GM19043 (cell line): ENCODE results near the gene RAD21L1.

ENCODE experiments used
- ATAC-seq: cut with Tn5 transposase; IDR thresholded peaks from one replicate; pipeline ENCODE4 v1.9.1; 2021; ENCODE audit warnings: low read depth; ENCODE audit not compliant: unreplicated experiment

Gene RAD21L1

DNA sequence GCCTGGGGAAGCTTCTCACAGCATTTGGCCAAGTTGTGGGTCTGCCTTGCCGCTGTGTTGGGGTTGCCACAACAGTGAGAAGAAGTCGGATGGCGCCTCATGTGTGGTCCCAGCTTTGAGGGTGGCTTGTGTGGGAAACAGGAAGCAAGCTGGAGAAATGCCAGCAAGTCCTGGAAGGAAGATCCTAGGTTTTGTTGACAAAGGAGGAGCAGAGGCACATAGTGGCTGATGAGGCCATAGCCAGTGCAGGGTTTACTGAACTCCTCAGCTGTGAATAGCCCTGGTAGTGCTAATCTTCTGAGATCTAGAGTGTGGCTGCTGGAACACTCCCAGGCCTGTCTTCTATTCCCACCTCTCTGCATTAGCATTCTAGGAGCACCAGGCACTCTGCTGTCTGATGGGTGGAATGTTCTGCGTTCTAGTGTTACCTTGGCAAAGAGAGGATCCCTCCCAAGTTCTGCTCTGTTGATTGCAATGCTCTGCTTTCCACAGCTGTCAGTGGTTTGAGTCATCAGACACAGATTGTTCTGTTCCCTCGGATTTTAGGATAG, 65.4 kb downstream of the RAD21L1 start:
- ATAC-seq: no peak

DNA sequence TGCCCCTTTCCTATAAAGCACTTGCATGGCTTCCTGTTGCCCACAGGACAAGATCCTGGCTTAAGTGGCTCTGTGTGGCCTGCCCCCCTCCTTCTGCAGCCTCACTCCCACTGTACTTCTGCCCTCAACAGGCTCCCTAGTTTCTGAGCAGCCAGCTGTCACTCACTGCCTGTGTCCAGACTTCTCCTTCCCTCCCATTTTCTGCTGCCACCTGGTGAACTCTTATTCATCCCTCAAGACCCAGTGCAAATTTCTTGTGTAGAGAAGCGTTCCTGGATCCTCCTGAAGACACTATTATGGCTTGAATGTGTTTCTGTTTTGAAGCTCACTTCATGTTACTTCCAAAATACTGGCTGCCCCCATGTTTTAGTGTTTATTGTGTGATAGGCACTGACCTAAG, 66.8 kb downstream of the RAD21L1 start:
- no peak for ATAC-seq

DNA sequence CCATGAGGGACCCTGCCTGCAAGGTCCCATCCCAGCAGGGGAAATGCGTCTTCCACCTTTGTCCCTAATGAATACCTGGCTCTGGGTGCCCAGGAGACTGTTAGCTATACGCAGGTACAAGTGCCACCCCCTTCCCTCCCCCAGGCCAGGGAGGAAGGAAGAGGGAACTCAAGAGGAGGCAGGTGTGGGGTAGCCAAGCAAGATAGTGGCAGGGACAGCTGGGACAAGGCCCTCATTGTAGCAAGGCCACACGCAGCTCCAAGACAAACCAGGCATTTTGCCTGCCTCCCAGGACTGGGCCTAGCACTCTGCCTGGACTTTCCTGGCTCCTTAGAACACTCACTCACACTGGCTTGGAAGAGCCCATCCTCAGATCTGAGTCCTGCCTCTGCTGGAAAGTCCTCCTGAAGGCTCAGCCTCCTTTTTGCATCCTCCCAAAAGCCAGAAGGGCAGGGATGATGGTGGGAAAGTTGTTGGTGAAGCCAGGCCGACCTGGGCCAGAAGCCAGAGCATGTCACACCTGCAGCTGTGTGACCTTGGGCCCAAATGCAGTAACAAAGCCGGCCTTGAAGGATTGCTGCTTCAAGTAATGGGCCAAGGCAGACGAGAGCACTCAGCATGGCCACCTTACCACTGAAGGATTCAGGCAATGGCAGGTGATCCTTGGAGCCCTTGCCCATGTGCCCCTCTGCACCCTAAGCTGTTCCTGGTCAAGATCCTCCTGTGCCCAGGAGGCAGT, 68.0 kb downstream of the RAD21L1 start:
- no peak for ATAC-seq

DNA sequence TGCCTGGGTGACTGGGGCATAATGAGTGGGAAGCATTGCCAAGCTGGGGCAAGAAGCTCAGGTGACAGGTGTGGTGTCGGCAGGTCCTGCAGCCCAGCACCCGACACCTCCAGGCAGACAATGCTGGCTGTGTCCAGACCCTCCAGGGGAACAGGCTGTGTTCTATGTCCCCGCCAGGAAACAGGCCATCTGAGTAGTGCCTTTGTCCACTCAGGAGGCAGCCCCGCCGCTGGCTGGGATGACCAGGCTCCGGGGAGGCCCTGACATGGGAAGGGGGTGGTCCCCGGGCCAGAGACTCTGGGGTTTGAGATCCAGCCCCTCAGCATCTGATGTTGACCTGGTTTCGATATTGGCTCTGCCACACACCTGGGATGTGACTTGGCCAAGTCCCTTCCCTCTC, 68.7 kb downstream of the RAD21L1 start:
- ATAC-seq: no peak

DNA sequence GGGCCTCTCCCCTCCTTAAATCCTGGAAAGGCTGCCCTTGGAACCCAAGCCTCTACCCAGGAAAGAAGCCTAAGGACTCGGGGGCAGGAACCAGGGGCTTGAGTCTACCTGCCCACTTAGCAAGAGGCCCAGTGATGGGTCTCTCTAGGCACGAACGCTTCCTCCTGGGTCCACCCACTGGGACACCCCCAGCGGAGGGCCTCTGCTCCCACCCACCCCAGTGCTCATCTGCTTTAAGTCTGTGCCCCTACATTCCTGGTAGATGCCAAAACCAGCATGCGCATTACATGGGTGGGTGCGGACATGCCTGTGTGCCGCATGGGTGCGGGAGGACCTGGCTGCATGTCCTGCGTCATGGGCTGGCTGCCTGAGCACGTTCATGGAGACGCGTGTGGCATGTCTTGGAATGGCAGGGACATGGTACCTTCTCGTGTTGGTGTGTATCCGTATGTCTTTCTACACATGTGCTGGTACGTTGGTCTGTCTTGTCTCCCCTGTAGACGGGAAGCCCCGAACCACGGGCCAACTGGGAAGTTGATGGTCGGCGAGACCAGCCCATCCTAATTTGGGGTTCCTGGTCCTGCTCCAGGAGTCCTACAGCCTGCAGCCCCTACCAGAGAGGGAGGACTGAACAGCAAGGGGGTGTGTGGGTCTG, 69.6 kb downstream of the RAD21L1 start:
- no peak for ATAC-seq

DNA sequence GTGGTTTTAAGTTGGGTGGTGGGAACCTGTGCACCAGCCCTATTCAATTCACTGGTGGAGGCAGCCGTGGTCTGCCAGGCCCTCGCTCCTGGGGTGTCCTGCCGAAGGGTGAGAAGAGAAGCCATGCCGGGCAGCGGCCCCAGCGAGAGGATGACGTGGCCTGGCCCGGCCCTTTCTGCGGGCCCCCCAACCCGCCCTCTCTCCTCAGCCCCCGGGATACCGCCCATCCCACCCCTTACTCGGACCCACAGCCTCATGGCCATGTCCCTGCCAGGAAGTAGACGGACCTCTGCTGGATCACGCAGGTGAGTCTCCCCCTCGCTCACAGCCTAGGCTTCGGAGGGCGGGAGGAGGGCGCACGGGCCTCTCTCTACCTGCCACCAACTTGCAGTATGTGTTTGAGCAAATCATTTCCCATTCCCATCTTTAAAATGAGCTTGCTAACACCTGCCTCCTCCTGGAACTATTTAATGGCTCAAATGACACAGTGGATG, 70.3 kb downstream of the RAD21L1 start:
- ATAC-seq: no peak

DNA sequence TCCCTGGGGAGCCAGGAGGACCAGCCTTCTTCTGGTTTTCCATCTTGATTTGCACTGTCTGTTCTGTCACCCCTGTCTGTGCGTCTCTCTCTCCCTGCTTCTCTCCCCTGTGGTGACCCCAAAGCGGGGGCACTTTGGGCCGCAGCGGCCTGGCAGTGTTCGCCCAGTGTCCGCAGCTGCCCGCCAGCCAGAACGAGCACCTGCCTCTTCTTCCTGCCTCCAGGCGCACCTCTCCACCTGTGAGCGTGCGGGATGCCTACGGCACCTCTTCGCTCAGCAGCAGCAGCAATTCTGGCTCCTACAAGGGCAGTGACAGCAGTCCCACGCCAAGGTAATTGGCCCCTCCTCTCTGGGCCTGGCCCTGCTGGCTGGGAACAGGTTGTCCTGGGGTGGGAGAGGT, 71.1 kb downstream of the RAD21L1 start:
- ATAC-seq: no peak

DNA sequence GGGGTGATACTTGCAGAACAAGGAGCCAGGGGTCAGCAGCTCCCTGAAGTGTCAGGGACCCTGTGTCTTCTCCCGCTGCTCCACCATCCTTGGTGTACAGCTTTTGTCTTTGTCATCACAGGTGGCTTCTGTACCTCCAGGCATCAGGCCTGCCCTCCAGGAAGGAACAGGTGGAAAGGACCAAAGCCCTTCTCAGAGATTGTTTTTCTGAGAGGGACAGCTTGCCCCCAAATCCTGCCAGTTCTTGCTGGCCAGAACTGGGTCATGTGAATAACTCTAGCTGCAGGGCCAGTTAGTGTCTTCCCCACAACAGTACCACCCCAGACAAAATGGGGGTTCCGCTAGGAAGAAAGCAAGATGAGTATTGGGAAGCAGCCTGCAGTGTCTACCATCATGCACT, 71.6 kb downstream of the RAD21L1 start:
- ATAC-seq: no peak

DNA sequence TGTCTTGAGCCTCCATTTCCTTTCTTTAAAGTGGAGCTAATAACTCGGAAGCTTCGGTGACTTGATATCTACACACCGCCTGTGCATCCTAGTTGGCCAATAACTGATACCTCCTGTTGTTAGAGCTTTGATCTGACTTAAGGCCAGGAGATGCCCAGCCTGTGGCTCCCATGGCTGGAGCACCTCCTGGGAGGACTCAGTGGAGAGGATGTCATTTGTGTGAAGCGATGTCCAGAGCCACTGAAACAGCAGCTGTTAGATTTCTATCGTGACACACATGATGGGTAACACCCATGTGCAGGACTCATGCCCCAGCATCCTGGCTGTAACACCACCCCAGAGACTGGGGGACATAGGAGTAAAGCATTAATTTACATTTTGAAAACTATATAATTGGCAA, 72.3 kb downstream of the RAD21L1 start:
- ATAC-seq: no peak

DNA sequence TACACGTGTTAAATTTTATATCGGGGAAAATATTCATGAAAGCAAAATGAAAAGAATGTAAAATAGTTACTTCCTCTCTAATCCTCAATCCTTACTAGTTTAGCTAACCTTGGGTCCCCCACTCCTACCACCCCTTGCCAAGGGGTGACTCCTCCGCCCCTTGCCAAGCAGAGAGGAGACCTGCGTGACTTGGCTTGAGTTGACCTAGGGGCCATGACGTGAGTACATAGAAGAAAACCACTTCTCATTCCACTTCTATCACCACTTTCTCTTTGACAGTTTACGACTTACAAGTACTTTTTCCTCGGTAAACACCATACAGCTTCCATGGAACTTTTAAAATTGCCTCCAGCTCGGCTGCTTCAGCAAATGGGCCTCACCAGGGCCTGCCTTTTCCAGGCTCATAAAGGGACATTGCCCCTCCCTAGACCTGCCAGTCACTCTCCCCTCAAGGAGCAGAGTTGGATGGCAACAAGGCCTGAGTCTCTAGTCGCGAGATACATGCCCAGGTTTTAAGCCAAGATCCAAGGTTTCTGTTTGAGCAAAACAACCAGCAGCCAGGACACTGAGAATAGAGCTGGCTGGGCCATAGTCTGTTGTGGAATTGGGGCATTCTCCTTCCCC, 73.2 kb downstream of the RAD21L1 start:
- no peak for ATAC-seq

DNA sequence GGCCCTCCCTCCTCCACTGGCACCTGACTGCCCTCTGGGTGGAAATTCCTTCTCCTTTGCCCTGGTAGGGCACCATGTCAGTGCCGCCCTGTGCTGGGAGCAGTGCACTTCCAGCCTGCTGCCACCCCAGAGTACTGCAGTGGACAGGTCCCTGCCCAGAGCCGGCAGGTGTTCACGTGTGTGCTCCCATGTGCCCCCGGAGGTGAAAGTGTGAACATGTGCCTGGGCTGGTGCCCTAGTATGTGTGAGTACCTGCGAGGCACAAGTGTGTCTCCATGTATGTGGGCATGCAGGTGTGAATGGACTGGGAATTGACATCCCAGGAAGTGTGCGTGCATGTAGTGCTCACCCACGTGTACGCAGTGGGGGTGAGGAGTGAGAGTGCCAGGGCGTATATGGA, 73.7 kb downstream of the RAD21L1 start:
- ATAC-seq: no peak

DNA sequence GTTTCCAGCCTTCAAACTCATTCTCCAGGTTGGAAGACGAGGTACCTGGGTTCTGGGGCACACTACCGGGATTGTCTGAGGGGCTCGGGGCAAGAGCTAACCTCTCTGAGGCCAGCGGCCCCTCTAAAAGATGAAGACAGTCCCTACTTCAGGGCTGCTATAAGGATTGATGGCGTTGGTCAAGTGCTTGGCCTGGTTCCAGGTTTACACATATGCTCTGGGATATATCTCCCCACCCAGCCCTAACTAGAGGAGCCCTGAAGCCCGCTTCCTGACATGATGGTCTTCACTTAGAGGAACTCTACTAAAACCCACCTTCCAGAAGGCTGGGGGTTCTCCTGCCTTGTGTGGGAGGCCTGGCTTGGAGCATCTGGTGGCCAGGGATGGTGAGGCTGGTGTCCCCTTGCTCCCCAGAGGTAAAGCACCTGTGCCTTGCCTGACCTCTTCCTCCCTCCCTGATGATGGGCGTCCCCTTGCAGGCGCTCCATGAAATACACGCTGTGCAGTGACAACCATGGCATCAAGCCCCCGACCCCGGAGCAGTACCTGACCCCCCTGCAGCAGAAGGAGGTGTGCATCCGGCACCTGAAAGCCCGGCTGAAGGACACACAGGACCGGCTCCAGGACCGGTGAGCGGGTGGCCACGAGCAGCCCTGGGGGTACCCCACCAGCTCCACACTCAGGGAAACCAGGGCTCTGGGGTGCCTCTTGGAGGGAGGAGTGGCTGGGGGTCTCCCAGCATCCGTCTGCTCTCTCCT, 74.4 kb downstream of the RAD21L1 start:
- ATAC-seq: no peak

DNA sequence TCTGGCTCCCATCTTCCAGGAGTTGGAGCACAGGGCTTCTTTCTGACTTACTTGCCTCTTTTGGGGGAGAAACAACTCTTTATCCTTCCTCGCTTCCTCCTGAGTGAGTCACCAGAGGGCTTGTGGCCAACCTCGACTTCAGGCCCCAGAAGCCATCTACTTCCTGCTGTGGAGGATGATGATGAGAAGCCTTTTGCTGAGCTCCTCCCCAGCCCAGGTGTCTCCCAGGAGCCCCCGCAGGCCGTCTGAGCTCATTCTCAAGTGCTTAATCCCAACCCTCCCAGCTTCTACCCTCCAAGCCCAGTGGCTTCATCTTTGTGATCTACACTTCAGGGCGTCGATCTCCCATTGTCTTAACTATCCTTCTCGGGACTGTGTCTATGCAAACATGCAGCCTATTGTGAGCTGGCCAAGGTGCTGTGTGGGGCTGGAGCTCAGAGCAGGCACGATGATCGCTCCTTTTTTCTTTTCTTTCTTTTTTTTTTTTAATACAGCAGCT, 75.2 kb downstream of the RAD21L1 start:
- no peak for ATAC-seq

DNA sequence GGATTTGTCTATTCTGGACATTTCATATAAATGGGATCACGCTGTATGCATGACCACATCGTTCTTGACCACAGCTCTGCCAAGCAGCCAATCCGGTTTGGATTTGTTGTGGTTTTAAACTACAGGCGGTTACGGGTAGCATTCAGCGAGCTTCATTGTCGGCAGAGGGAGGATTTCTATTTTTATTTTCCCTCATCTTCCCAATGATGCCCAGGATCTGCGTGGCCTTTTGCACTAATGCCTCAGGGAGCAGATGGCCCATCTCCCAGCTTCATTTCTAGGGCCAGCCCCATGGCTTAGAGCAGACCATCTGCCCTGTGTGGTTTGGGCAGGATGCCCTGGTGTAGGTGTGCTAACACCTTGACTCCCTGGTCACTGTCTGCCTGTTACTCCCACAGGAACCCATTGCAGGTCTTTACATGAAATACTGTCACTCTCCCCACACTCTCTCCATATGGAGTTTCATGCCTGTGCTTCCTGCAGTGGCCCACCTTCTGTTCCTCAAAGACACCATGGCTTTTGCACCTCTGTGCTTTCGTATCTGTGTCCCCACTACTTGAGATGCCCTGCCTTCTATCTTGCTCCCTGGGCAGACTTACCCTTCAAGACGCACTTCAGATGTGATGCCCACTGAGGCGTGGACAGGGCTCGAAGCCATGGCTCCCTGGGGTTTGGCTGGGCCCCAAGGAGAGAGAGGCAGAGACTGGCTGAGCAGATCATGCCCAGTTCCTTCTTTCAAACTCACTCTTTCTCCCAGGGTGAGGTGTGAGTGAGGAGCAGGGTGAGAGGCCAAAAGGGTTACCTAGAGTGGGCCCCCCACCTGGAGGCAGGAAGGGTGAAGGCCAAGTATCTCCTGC, 77.1 kb downstream of the RAD21L1 start:
- no peak for ATAC-seq

DNA sequence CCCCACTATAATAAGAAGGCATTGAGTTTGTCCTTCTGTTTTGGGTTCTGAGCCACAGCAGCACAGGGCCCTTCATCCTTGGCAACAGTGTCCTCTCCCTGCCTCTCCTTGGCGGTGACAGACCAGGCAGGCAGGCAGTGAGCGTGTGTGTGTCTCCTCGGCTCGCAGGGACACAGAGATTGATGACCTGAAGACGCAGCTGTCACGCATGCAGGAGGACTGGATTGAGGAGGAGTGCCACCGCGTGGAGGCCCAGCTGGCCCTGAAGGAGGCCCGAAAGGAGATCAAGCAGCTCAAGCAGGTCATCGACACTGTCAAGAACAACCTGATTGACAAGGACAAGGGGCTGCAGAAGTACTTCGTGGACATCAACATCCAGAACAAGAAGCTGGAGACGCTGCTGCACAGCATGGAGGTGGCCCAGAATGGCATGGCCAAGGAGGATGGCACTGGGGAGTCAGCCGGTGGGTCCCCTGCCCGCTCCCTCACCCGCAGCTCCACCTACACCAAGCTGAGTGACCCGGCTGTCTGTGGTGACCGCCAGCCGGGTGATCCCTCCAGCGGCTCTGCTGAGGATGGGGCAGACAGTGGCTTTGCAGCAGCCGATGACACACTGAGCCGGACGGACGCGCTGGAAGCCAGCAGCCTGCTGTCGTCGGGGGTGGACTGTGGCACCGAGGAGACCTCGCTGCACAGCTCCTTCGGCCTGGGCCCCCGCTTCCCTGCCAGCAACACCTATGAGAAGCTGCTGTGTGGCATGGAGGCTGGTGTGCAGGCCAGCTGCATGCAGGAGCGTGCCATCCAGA, 79.1 kb downstream of the RAD21L1 start:
- ATAC-seq: no peak
